ENCODE data around the gene VOPP1.

The VOPP1 gene

GRCh38 chr7:55426676-55427075 lies 145.6 kb downstream of the VOPP1 start:
- DNase-seq = no peak

GRCh38 chr7:55425141-55425752 lies 147.1 kb downstream of the VOPP1 start:
- DNase-seq = no peak

- no peak for DNase-seq
Measured at GRCh38 chr7:55423891-55424290, 148.4 kb downstream of the VOPP1 start.

GRCh38 chr7:55423277-55423711 lies 149.0 kb downstream of the VOPP1 start:
- DNase-seq = no peak
